Measurements from ENCODE around the gene CLTC. TPM values are rescaled to one million over a fixed set of nuclear protein-coding genes. Genes with fewer than 3 reads are reported as not detected.

Gene CLTC
- total and polyA plus RNA-seq, 2 of the 8 experiments (the other 6 are each of a cell fraction or from before 2014, with no cell fraction given) = 175 to 283 TPM

GRCh38 chr17:59619298-59620063 lies at the start of gene CLTC (continued):
- TF ChIP-seq TBP (IDR thresholded peaks at IDR 0.05; ENCODE audit: low read depth, low read length) (peak; percentile 94), SRF (IDR thresholded peaks at IDR 0.05; ENCODE audit: low read depth, low read length) (no peak), CBX8 (IDR thresholded peaks at IDR 0.05; ENCODE audit: borderline replicate concordance, low read depth, low read length) (no peak), PHF8 (conservative IDR thresholded peaks at IDR 0.05; ENCODE audit: low read depth, low read length) (peak; percentile 95), RFX5 (IDR thresholded peaks at IDR 0.05; ENCODE audit: borderline replicate concordance, low read depth, low read length) (no peak), CHD1 (IDR thresholded peaks at IDR 0.05; ENCODE audit: low read depth, low read length) (no peak), YY1 (IDR thresholded peaks at IDR 0.05; ENCODE audit: low read depth, low read length) (peak; percentile 95), POLR2A (IDR thresholded peaks at IDR 0.05; ENCODE audit: control extremely low read depth in 1 of 2, low read depth in 2 of 2, low read length in 2 of 2) (peak; percentile 93 to 100), TEAD4 (IDR thresholded peaks at IDR 0.05; ENCODE audit: low read depth, low read length) (peak; percentile 86), MAFK (IDR thresholded peaks at IDR 0.05; ENCODE audit: low read depth, low read length) (peak; percentile 87), ATF2 (IDR thresholded peaks at IDR 0.05; ENCODE audit: low read length) (peak; percentile 87; the same call in 1 of the 2 replicates), NANOG (IDR thresholded peaks at IDR 0.05; ENCODE audit: insufficient read depth, low read depth, low read length, poor library complexity, severe bottlenecking) (no peak), TCF12 (IDR thresholded peaks at IDR 0.05; ENCODE audit: low read depth, low read length) (0 out of 2 replicates have a peak, but pooled peaks have one; percentile 11), USF2 (IDR thresholded peaks at IDR 0.05; ENCODE audit: low read length) (peak; percentile 80), CTBP2 (IDR thresholded peaks at IDR 0.05; ENCODE audit: borderline replicate concordance, insufficient read depth, insufficient read length, low read length) (no peak), SP1 (IDR thresholded peaks at IDR 0.05; ENCODE audit: low read depth, low read length) (peak; percentile 90), HDAC2 (IDR thresholded peaks at IDR 0.05; ENCODE audit: borderline replicate concordance in 1 of 2, low read depth in 2 of 2, low read length in 2 of 2) (0 out of 4 replicates have a peak, but pooled peaks of 1 of the 2 experiments have one; percentile 56), EZH2 (IDR thresholded peaks at IDR 0.05; ENCODE audit: low read depth, low read length, severe bottlenecking) (no peak), JUND (IDR thresholded peaks at IDR 0.05; ENCODE audit: low read length) (peak; percentile 64), RAD21 (IDR thresholded peaks at IDR 0.05 in 1 of 2, conservative IDR thresholded peaks at IDR 0.05 in 1 of 2; ENCODE audit: low read depth in 2 of 2, low read length in 2 of 2) (no peak)

All from H1 (cell line).